Mesothelial cell of epicardium (in vitro differentiated cells): ENCODE results near the gene MASP2. TPM values are rescaled to one million over a fixed set of nuclear protein-coding genes. Genes with fewer than 3 reads are reported as not detected.
"Not testable (repeated sequence)": the region's sequence is repeated elsewhere in the genome, so short reads cannot be mapped to it uniquely, and the experiment has no call there.

ENCODE experiments used
- DNase-seq, 2 experiments: peaks; one replicate each; pipeline ENCODE4 v3.0.0; 2021; ENCODE audit warnings: low spot score in 2 of 2; ENCODE audit not compliant: unreplicated experiment in 2 of 2
- H3K27ac Mint-ChIP-seq: 2 replicates; pipeline ENCODE4 v1.8.0; 2021; ENCODE audit warnings: mixed read lengths
- H3K27me3 Mint-ChIP-seq: 2 replicates; pipeline ENCODE4 v1.8.0; 2021; ENCODE audit warnings: low read depth, mixed read lengths
- H3K36me3 Mint-ChIP-seq: 2 replicates; pipeline ENCODE4 v1.8.0; 2021; ENCODE audit warnings: mixed read lengths
- H3K4me1 Mint-ChIP-seq: 2 replicates; pipeline ENCODE4 v1.8.0; 2021; ENCODE audit warnings: mixed read lengths
- H3K4me3 Mint-ChIP-seq: 2 replicates; pipeline ENCODE4 v1.8.0; 2021; ENCODE audit warnings: mild to moderate bottlenecking, moderate library complexity, mixed read lengths
- H3K9me3 Mint-ChIP-seq: 2 replicates; pipeline ENCODE4 v1.8.0; 2021; ENCODE audit warnings: mixed read lengths
- CTCF ChIP-seq: fragments of 200-600 bp; sonication (generic); IDR thresholded peaks from one replicate; pipeline ENCODE4 v1.5.0; 2021; ENCODE audit warnings: antibody characterized with exemption; ENCODE audit not compliant: unreplicated experiment
- total RNA-seq: library from RNA; stranded (reverse); gene quantifications from 3 replicates; pipeline ENCODE4 v1.2.1, GENCODE V29; 2021

Gene MASP2
- total RNA-seq = 0.09 to 0.20 TPM in 2 of 3 replicates, not detected in the other

DNA sequence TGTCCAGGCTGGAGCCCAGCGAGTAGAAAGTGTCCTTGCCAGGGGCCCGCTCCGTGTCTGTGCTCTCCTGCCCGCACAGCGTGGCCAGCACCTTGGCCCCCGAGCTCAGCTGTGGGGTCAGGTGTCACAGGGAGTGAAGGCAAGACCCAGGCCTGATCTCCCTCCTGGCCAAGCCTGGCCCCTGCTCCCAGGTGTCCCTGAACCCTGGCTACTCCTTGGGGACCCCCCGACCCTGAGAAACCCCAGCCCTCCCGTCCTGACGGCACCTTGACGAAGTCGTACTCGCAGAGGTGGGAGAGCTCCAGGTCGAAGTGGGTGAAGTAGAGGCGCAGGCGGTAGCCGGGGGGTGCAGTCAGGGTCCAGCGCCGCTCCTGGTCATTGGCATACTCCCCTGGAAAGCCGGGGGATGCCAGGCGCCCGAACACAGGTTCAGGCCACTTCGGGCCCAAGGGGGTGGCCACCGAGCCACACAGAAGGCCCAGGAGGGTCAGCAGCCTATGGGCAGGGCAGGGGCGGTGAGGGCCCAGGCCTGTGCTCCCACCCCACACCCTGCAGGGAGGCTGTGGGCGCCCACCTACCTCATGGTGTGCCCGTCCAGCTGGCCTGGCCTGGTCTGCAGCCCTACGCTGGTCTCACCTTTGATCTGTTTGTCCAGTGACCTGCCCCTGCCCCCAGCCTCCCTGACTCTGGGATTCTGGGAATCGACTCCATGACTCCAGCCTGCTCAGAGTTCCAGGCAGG is at the start of gene MASP2:
TSS of gene MASP2 (minus strand) at position 615 of the 741 bp plus-strand sequence. CDS start at position 583, 32 bp downstream.
- no peaks in the 10 kb centered on the region for H3K36me3 Mint-ChIP-seq
- no peak for TF ChIP-seq CTCF
- DNase-seq = no peak
- no peak within 1 kb of the TSS for H3K27ac Mint-ChIP-seq
- H3K4me3 Mint-ChIP-seq = no peak within 1 kb of the TSS
- no peaks in the 10 kb centered on the region for H3K9me3 Mint-ChIP-seq
- H3K27me3 Mint-ChIP-seq = peaks cover 3% of the 10 kb centered on the region
- H3K4me1 Mint-ChIP-seq = no peaks in the 10 kb centered on the region

GRCh38 chr1:11083784-11084183 is 36.7 kb upstream of the MASP2 start:
- not testable (repeated sequence) for H3K27me3 Mint-ChIP-seq, H3K4me1 Mint-ChIP-seq, H3K27ac Mint-ChIP-seq, H3K4me3 Mint-ChIP-seq, H3K9me3 Mint-ChIP-seq, DNase-seq
- H3K36me3 Mint-ChIP-seq = peaks cover 39% of the 10 kb centered on the region

DNA sequence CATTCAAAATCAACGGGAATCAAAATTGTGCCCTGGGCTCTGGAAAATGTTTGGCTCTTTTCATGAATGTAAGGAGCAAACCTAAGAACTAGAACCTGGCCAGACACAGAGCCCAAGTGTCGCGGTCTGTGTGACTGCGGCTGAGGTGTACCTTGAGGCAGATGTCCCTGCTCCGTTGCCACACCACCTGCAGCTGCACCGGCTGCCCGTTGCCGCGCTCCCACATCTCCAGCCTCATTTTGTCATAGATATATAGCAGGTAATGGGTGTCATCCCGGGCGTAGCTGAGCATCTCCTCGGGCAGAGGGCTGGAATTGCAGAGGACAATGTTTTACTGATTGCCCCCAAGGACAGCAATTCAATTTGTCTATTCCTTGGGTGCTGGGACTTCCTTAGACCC is 33.9 kb upstream of the MASP2 start:
- no peak overlapping the region for H3K27ac Mint-ChIP-seq
- H3K36me3 Mint-ChIP-seq = peaks cover 37% of the 10 kb centered on the region
- H3K4me3 Mint-ChIP-seq = no peak overlapping the region
- DNase-seq = no peak
- no peaks in the 10 kb centered on the region for H3K27me3 Mint-ChIP-seq
- no peaks in the 10 kb centered on the region for H3K9me3 Mint-ChIP-seq
- peaks cover 10% of the 10 kb centered on the region for H3K4me1 Mint-ChIP-seq
- no peak for TF ChIP-seq CTCF

DNA sequence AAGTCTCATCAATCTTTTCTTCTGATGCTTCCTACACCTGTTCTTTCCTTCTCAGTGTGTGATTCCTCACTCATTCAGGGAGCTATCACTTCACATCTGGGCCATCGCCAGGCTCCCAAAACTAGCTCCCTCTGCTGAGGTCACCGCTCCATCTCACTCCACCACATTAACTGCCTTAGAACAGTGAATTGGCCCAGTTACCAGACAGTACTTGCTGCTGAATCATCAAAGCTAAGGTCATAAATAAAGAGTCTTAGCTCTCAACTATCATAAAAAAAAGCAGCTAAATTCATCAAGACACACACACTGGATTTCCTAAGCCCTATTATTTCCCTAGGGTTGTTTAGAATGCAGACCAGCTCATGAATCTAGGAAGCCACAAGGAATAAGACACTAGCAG is 31.6 kb upstream of the MASP2 start:
- no peaks in the 10 kb centered on the region for H3K9me3 Mint-ChIP-seq
- DNase-seq = no peak
- H3K4me1 Mint-ChIP-seq = peaks cover 10% of the 10 kb centered on the region
- H3K27me3 Mint-ChIP-seq = no peaks in the 10 kb centered on the region
- peaks cover 33% of the 10 kb centered on the region for H3K36me3 Mint-ChIP-seq
- H3K27ac Mint-ChIP-seq = peak overlapping the region; percentile 43
- TF ChIP-seq CTCF = no peak
- no peak overlapping the region for H3K4me3 Mint-ChIP-seq

- not testable (repeated sequence) for H3K27ac Mint-ChIP-seq, H3K4me1 Mint-ChIP-seq, H3K4me3 Mint-ChIP-seq, H3K27me3 Mint-ChIP-seq, DNase-seq, H3K9me3 Mint-ChIP-seq
- H3K36me3 Mint-ChIP-seq = peaks cover 50% of the 10 kb centered on the region
Observed at GRCh38 chr1:11073398-11073797, 26.4 kb upstream of the MASP2 start.

DNA sequence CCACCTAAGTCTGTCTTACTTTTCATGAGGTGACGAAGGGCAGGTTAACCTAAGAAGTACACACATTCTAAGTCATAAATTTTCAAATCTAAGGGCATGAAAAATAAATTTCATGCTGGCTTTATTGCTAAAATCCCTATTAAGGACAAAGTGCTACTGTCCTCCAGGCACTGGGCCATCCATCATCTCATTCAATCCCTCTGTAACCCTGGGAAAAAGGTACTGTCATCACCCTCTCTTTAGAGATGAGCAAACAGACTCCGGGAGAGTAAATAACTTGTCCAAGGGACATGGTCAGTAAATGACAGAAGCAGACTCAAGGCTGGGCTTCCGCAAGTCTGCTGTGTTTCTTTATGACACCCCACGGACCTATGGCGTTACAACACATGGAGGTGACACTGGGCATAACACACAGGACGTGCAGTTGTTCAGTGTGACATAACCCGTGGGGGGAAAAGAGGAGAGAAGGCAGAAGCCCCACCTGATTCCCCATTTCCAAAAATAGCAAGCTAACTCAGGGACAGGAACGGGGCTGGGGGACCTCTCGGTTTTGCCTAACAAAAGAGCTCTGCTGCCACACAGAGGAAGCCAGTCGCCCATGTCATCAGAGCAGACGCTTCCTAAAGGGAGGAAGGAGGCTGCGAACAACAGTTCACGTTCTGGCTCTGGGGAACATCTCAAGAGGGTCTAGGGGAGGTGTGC is 25.3 kb upstream of the MASP2 start:
- no peak for DNase-seq
- no peaks in the 10 kb centered on the region for H3K4me1 Mint-ChIP-seq
- TF ChIP-seq CTCF = no peak
- H3K27ac Mint-ChIP-seq = no peak overlapping the region
- no peak overlapping the region for H3K4me3 Mint-ChIP-seq
- peaks cover 52% of the 10 kb centered on the region for H3K36me3 Mint-ChIP-seq
- H3K27me3 Mint-ChIP-seq = no peaks in the 10 kb centered on the region
- no peaks in the 10 kb centered on the region for H3K9me3 Mint-ChIP-seq
